ENCODE results near the gene REV3L.
"Not testable (repeated sequence)": the region's sequence is repeated elsewhere in the genome, so short reads cannot be mapped to it uniquely, and the experiment has no call there.

The REV3L gene

DNA sequence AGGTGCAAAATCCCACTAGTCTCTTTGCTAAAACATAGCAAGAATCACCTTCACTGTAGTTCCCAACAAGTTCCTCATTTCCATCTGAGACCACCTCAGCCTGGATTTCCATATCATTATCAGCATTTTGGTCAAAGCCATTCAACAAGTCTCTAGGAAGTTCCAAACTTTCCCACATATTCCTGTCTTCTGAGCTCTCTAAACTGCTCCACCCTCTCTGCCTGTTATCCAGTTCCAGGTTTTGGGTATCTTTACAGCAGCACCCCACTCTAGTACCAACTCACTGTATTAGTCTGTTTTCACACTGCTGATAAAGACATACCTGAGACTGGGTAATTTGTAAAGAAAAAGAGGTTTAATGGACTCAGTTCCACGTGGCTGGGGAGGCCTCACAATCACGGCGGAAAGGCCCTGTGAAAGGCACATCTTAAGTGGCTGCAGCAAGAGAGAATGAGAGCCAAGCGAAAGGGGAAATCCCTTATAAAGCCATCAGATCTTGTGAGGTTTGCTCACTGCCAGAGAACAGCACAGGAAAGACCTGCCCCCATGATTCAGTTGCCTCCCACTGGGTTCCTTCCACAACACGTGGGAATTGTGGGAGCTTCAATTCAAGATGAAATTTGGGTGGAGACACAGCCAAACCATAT is 192.2 kb downstream of the REV3L start:
- not testable (repeated sequence) for H3K4me3 Mint-ChIP-seq

GRCh38 chr6:111284356-111284755 is 198.7 kb downstream of the REV3L start:
- Mint-ChIP-seq H3K27ac (peak overlapping the region; percentile 60), H3K4me1 (ENCODE audit: low read depth) (peaks cover 22% of the 10 kb centered on the region), H3K36me3 (ENCODE audit: low read depth) (peaks cover 60% of the 10 kb centered on the region)
- H3K27me3 Mint-ChIP-seq; H3K9me3 Mint-ChIP-seq; intact Hi-C loops (cut with micrococcal nuclease); H3K4me3 Mint-ChIP-seq: not testable (repeated sequence)

More for the DNA sequence above, 192.2 kb downstream of the REV3L start:
- H3K36me3 Mint-ChIP-seq (ENCODE audit: low read depth), result peaks cover 43% of the 10 kb centered on the region
- H3K27ac Mint-ChIP-seq; H3K9me3 Mint-ChIP-seq; H3K27me3 Mint-ChIP-seq; intact Hi-C loops (cut with micrococcal nuclease): not testable (repeated sequence)
- peaks cover 11% of the 10 kb centered on the region for H3K4me1 Mint-ChIP-seq (ENCODE audit: low read depth)

GRCh38 chr6:111283707-111284106 is 199.3 kb downstream of the REV3L start:
- Mint-ChIP-seq H3K4me3 (no peak overlapping the region), H3K4me1 (ENCODE audit: low read depth) (peaks cover 22% of the 10 kb centered on the region), H3K27me3 (no peaks in the 10 kb centered on the region), H3K36me3 (ENCODE audit: low read depth) (peaks cover 63% of the 10 kb centered on the region), H3K27ac (peak overlapping the region; percentile 60), H3K9me3 (no peaks in the 10 kb centered on the region)
- intact Hi-C loops (cut with micrococcal nuclease), result no loop called here

DNA sequence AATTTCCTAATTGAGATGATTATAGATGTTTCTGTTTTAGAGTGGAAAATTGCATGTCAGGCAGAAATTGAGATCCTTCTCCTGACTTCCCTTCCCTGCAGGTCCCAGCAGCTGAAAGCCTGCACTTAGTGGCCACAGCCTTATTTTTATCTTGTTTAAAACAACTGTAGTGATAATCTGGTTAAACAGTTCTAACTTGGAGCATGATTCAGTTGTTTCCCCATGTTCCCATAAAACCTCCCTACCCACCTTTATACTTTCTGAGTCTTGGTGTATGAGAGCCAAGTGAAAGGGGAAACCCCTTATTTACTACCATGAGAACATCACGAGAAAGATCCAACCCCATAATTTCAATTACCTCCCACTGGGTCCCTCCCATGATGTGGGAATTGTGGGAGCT is 200.5 kb downstream of the REV3L start:
- Mint-ChIP-seq H3K4me1 (ENCODE audit: low read depth) (peaks cover 22% of the 10 kb centered on the region), H3K27me3 (no peaks in the 10 kb centered on the region), H3K36me3 (ENCODE audit: low read depth) (peaks cover 75% of the 10 kb centered on the region), H3K9me3 (no peaks in the 10 kb centered on the region), H3K27ac (no peak overlapping the region), H3K4me3 (no peak overlapping the region)
- intact Hi-C loops (cut with micrococcal nuclease), result no loop called here

GRCh38 chr6:111280445-111280955 is 202.5 kb downstream of the REV3L start:
- peaks cover 16% of the 10 kb centered on the region for H3K9me3 Mint-ChIP-seq
- no peak overlapping the region for H3K27ac Mint-ChIP-seq
- H3K4me3 Mint-ChIP-seq, result no peak overlapping the region
- intact Hi-C loops (cut with micrococcal nuclease), result no loop called here
- peaks cover 22% of the 10 kb centered on the region for H3K4me1 Mint-ChIP-seq (ENCODE audit: low read depth)
- H3K27me3 Mint-ChIP-seq, result no peaks in the 10 kb centered on the region
- H3K36me3 Mint-ChIP-seq (ENCODE audit: low read depth), result peaks cover 84% of the 10 kb centered on the region

DNA sequence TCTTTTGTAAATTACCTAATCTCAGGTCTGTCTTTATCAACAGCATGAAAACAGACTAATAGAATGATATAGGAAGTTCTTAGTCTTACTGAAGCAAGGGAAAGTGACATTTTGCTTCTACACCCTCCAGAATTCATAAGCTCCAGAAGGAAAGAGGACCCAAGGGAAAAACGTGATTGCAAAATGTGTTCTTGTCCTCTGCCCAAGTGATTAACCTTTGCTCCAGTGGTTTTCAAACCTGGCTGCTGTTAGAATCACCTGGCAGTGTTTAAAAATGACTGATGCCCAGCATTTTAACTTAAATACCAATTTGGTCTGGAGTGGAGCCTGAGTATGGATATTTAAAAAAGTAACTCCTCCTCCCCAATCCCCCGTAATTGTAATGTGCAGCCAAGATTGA is 204.3 kb downstream of the REV3L start:
- Mint-ChIP-seq H3K36me3 (ENCODE audit: low read depth) (peaks cover 99% of the 10 kb centered on the region), H3K4me3 (no peak overlapping the region), H3K27ac (no peak overlapping the region), H3K4me1 (ENCODE audit: low read depth) (peaks cover 12% of the 10 kb centered on the region), H3K9me3 (peaks cover 33% of the 10 kb centered on the region), H3K27me3 (no peaks in the 10 kb centered on the region)
- intact Hi-C loops (cut with micrococcal nuclease), result no loop called here

DNA sequence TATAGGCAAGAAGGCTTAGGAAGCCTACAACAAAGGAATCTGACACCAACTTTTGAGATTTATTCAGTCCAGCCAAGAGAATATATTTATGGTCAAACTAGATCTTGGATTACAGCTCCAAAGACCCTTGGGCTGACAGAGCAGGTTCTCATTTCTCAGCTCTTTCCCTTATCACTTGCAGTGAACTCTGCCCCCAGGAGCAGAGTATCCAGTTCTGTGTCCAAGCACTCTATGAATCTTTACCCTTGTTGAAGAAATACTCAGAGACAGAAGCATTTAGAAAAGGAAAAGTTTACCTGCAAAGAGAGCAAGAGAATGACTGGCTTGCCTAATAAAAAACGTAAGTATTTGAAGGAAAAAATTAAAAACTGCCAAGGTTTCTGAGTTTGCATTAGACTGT is 205.2 kb downstream of the REV3L start:
- no peak overlapping the region for H3K4me3 Mint-ChIP-seq
- peaks cover 99% of the 10 kb centered on the region for H3K36me3 Mint-ChIP-seq (ENCODE audit: low read depth)
- intact Hi-C loops (cut with micrococcal nuclease), result no loop called here
- H3K27me3 Mint-ChIP-seq, result no peaks in the 10 kb centered on the region
- no peak overlapping the region for H3K27ac Mint-ChIP-seq
- peaks cover 38% of the 10 kb centered on the region for H3K9me3 Mint-ChIP-seq
- H3K4me1 Mint-ChIP-seq (ENCODE audit: low read depth), result peaks cover 5% of the 10 kb centered on the region

DNA sequence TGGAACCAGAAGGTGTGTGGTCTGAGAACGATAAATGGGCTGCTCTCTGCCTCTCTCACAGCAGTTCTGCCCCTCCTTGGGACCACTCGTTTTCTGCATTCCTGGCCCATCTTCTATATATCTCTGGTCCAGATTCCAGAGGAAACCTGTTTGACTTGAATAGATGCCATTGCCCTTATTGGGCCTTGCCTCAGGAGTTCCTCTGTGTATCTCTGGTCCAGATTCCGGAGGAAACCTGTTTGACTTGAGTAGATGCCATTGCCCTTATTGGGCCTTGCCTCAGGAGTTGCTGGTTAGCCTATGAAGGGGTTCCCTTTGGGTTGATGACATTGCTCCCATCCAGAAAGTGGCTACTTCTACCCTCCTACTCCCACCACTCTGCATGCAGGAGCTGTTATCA is 206.3 kb downstream of the REV3L start:
- Mint-ChIP-seq H3K27me3 (no peaks in the 10 kb centered on the region), H3K4me1 (ENCODE audit: low read depth) (no peaks in the 10 kb centered on the region), H3K4me3 (no peak overlapping the region), H3K27ac (no peak overlapping the region), H3K9me3 (peaks cover 38% of the 10 kb centered on the region), H3K36me3 (ENCODE audit: low read depth) (peaks cover 97% of the 10 kb centered on the region)
- intact Hi-C loops (cut with micrococcal nuclease), result no loop called here

DNA sequence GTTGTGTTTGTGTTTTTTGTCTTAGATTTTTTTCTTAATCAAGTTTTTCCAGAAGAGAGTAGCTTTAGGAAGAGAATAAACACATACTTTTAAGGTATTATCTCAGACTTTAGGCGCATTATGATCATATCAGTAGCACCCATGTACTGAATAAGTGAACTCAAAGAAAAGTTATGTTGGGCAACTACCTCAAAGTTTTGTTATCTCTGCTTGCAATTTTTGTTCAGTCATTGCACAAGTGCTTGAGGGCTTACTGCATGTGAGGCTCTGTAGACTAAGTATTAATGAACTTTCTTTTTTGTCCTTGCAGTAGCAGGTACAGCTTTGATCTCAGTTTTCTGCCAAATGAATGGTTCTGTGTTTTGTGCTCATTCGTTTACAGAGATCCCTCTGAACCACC is 206.7 kb downstream of the REV3L start:
- Mint-ChIP-seq H3K4me1 (ENCODE audit: low read depth) (no peaks in the 10 kb centered on the region), H3K4me3 (no peak overlapping the region), H3K9me3 (peaks cover 38% of the 10 kb centered on the region), H3K36me3 (ENCODE audit: low read depth) (peaks cover 93% of the 10 kb centered on the region), H3K27me3 (no peaks in the 10 kb centered on the region), H3K27ac (no peak overlapping the region)
- intact Hi-C loops (cut with micrococcal nuclease), result no loop called here

DNA sequence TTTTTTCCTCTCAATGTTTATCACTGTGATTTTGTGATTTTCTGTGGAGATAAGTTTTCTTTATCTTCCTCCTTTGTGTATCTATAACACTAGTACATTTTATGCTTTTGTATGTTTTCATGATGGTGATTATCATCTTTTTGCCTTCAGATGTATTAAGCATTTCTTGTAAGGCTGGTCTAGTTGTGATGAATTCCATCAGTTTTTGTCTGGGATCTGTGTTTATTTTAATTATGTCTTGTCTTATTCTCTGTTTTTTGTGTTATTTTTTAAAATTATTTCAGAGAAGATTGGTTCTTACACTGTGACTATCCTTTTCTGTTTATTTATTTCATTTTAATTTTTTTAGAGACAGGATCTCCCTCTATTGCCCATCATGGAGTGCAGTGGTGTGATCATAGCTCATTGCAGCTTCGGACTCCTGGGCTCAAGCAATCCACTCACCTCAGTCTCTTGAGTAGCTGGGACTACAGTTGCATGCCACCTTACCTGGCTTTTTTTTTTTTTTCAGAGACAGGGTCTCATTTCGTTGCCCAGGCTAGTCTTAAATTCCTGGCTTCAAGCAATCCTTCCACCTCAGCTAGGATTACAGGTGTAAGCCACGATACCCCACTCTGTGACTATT is 208.3 kb downstream of the REV3L start:
- H3K9me3 Mint-ChIP-seq, result peaks cover 38% of the 10 kb centered on the region
- H3K4me1 Mint-ChIP-seq (ENCODE audit: low read depth), result no peaks in the 10 kb centered on the region
- no peak overlapping the region for H3K27ac Mint-ChIP-seq
- intact Hi-C loops (cut with micrococcal nuclease), result no loop called here
- H3K36me3 Mint-ChIP-seq (ENCODE audit: low read depth), result peaks cover 86% of the 10 kb centered on the region
- no peak overlapping the region for H3K4me3 Mint-ChIP-seq
- no peaks in the 10 kb centered on the region for H3K27me3 Mint-ChIP-seq

GRCh38 chr6:111270121-111270520 is 212.9 kb downstream of the REV3L start:
- intact Hi-C loops (cut with micrococcal nuclease), result no loop called here
- H3K27me3 Mint-ChIP-seq, result no peaks in the 10 kb centered on the region
- H3K4me3 Mint-ChIP-seq, result no peak overlapping the region
- peaks cover 19% of the 10 kb centered on the region for H3K9me3 Mint-ChIP-seq
- peaks cover 76% of the 10 kb centered on the region for H3K36me3 Mint-ChIP-seq (ENCODE audit: low read depth)
- H3K4me1 Mint-ChIP-seq (ENCODE audit: low read depth), result peaks cover 16% of the 10 kb centered on the region
- H3K27ac Mint-ChIP-seq, result no peak overlapping the region

- no peak overlapping the region for H3K27ac Mint-ChIP-seq
- H3K27me3 Mint-ChIP-seq, result no peaks in the 10 kb centered on the region
- no peak overlapping the region for H3K4me3 Mint-ChIP-seq
- intact Hi-C loops (cut with micrococcal nuclease), result no loop called here
- peaks cover 16% of the 10 kb centered on the region for H3K4me1 Mint-ChIP-seq (ENCODE audit: low read depth)
- H3K36me3 Mint-ChIP-seq (ENCODE audit: low read depth), result peaks cover 75% of the 10 kb centered on the region
- H3K9me3 Mint-ChIP-seq, result peaks cover 13% of the 10 kb centered on the region
Observed at GRCh38 chr6:111269401-111269970, 213.5 kb downstream of the REV3L start.

- no peak overlapping the region for H3K4me3 Mint-ChIP-seq
- H3K4me1 Mint-ChIP-seq (ENCODE audit: low read depth), result peaks cover 16% of the 10 kb centered on the region
- peak overlapping the region; percentile 78 for H3K27ac Mint-ChIP-seq
- intact Hi-C loops (cut with micrococcal nuclease), result no loop called here
- H3K36me3 Mint-ChIP-seq (ENCODE audit: low read depth), result peaks cover 72% of the 10 kb centered on the region
- H3K9me3 Mint-ChIP-seq, result no peaks in the 10 kb centered on the region
- no peaks in the 10 kb centered on the region for H3K27me3 Mint-ChIP-seq
Observed at GRCh38 chr6:111267764-111268333, 215.2 kb downstream of the REV3L start.

DNA sequence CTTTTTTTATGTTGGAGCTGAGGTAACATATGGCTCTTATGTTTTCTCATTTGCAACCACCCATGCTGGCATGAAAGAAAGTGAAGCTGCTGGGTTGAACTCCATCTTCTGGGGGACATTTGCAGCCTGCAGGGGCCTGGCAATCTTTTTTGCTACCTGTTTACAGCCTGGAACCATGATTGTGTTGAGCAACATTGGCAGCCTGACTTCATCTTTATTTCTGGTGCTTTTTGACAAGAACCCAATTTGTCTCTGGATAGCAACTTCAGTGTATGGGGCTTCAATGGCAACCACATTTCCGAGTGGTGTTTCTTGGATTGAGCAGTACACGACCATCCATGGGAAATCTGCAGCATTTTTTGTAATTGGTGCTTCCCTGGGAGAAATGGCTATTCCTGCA is 216.7 kb downstream of the REV3L start:
- intact Hi-C loops (cut with micrococcal nuclease), result no loop called here
- Mint-ChIP-seq H3K27me3 (no peaks in the 10 kb centered on the region), H3K27ac (no peak overlapping the region), H3K36me3 (ENCODE audit: low read depth) (peaks cover 67% of the 10 kb centered on the region), H3K4me3 (no peak overlapping the region), H3K9me3 (no peaks in the 10 kb centered on the region), H3K4me1 (ENCODE audit: low read depth) (peaks cover 16% of the 10 kb centered on the region)
